ENCODE measurements around the gene BPIFA2.
"Not testable (repeated sequence)": the region's sequence is repeated elsewhere in the genome, so short reads cannot be mapped to it uniquely, and the experiment has no call there.

BPIFA2 gene

GRCh38 chr20:33167859-33168258 lies at the start of gene BPIFA2:
Gene BPIFA2, plus strand, starts transcription at chr20:33168159. Its CDS starts 987 bp downstream, at chr20:33169146.
- no peak for DNase-seq

GRCh38 chr20:33119725-33120720 lies 47.9 kb upstream of the BPIFA2 start:
- DNase-seq, result no peak

GRCh38 chr20:33120934-33121333 lies 47.0 kb upstream of the BPIFA2 start:
- no peak for DNase-seq

- DNase-seq, result not testable (repeated sequence)
Measured at GRCh38 chr20:33122297-33122696, 45.7 kb upstream of the BPIFA2 start.

GRCh38 chr20:33124261-33124660 lies 43.7 kb upstream of the BPIFA2 start:
- DNase-seq, result no peak

- no peak for DNase-seq
Measured at GRCh38 chr20:33124994-33125393, 43.0 kb upstream of the BPIFA2 start.

GRCh38 chr20:33125983-33126382 lies 42.0 kb upstream of the BPIFA2 start:
- no peak for DNase-seq

GRCh38 chr20:33127422-33128097 lies 40.4 kb upstream of the BPIFA2 start:
- DNase-seq, result no peak

- DNase-seq, result no peak
Measured at GRCh38 chr20:33130568-33131061, 37.3 kb upstream of the BPIFA2 start.

- DNase-seq, result no peak
Measured at GRCh38 chr20:33131949-33132473, 35.9 kb upstream of the BPIFA2 start.

GRCh38 chr20:33132513-33133372 lies 35.2 kb upstream of the BPIFA2 start:
- DNase-seq, result no peak

GRCh38 chr20:33133373-33133941 lies 34.5 kb upstream of the BPIFA2 start:
- no peak for DNase-seq

GRCh38 chr20:33137195-33137594 lies 30.8 kb upstream of the BPIFA2 start:
- DNase-seq, result no peak

GRCh38 chr20:33139467-33139866 lies 28.5 kb upstream of the BPIFA2 start:
- DNase-seq, result no peak

- DNase-seq, result no peak
Measured at GRCh38 chr20:33145521-33145920, 22.4 kb upstream of the BPIFA2 start.

GRCh38 chr20:33147299-33147698 lies 20.7 kb upstream of the BPIFA2 start:
- no peak for DNase-seq

- no peak for DNase-seq
Measured at GRCh38 chr20:33148040-33148439, 19.9 kb upstream of the BPIFA2 start.

GRCh38 chr20:33154252-33154651 lies 13.7 kb upstream of the BPIFA2 start:
- DNase-seq, result no peak

- no peak for DNase-seq
Measured at GRCh38 chr20:33158637-33159385, 9.1 kb upstream of the BPIFA2 start.

- no peak for DNase-seq
Measured at GRCh38 chr20:33159713-33160112, 8.2 kb upstream of the BPIFA2 start.

- DNase-seq, result no peak
Measured at GRCh38 chr20:33160681-33161080, 7.3 kb upstream of the BPIFA2 start.

All from Kasumi-1 (cell line).